Neural cell (in vitro differentiated cells): ENCODE measurements around the gene NACC2. TPM values are rescaled to one million over a fixed set of nuclear protein-coding genes. Genes with fewer than 3 reads are reported as not detected.

Experiments used
- H2AFZ ChIP-seq: fragments of 200-600, 300-800 bp; sonication (generic), shearing (Covaris generic); 2 replicates; pipeline ENCODE4 v1.6.0; 2014; ENCODE audit warnings: low read depth, mild to moderate bottlenecking, antibody characterized with exemption, low read length, moderate library complexity
- H3F3A ChIP-seq: fragments of 200-600 bp; shearing (Covaris generic); 2 replicates; pipeline ENCODE4 v1.6.1; 2016; ENCODE audit warnings: mild to moderate bottlenecking, moderate library complexity, mixed read lengths, antibody characterized with exemption, low read length; ENCODE audit not compliant: insufficient read depth, poor library complexity, severe bottlenecking
- H3K27ac ChIP-seq: fragments of 200-600, 300-800 bp; sonication (generic), shearing (Covaris generic); 2 replicates; pipeline ENCODE4 v1.5.1; 2014; ENCODE audit warnings: mild to moderate bottlenecking, low read length, moderate library complexity
- H3K27me3 ChIP-seq: fragments of 300-800, 200-600 bp; sonication (generic), shearing (Covaris generic); 2 replicates; pipeline ENCODE4 v1.6.0; 2014; ENCODE audit warnings: mild to moderate bottlenecking, low read depth, low read length, moderate library complexity; ENCODE audit not compliant: insufficient read depth
- H3K36me3 ChIP-seq: fragments of 300-800, 200-600 bp; sonication (generic), shearing (Covaris generic); 2 replicates; pipeline ENCODE4 v1.5.1; 2014; ENCODE audit warnings: mild to moderate bottlenecking, antibody characterized with exemption, low read length, moderate library complexity; ENCODE audit not compliant: insufficient read depth
- H3K4me2 ChIP-seq: fragments of 300-800, 200-600 bp; sonication (generic), shearing (Covaris generic); 2 replicates; pipeline ENCODE4 v1.6.0; 2014; ENCODE audit warnings: mild to moderate bottlenecking, low read length
- H3K4me3 ChIP-seq: fragments of 300-800, 200-600 bp; sonication (generic), shearing (Covaris generic); 2 replicates; pipeline ENCODE4 v1.5.1; 2014; ENCODE audit warnings: mild to moderate bottlenecking, low read length, moderate library complexity
- H3K79me2 ChIP-seq: fragments of 200-600 bp; shearing (Covaris generic); replicated peaks from 2 replicates; pipeline ENCODE4 v1.6.0; 2014; ENCODE audit warnings: mild to moderate bottlenecking, low read length, moderate library complexity; ENCODE audit not compliant: insufficient read depth
- H3K9ac ChIP-seq: fragments of 300-800, 200-600 bp; sonication (generic), shearing (Covaris generic); 2 replicates; pipeline ENCODE4 v1.6.1; 2016; ENCODE audit warnings: mild to moderate bottlenecking, low read length, mixed read lengths
- H3K9me2 ChIP-seq: fragments of 200-600 bp; shearing (Covaris generic); 2 replicates; pipeline ENCODE4 v1.6.1; 2016; ENCODE audit warnings: mild to moderate bottlenecking, low read length, mixed read lengths; ENCODE audit not compliant: insufficient read depth
- H3K9me3 ChIP-seq: fragments of 200-600, 300-800 bp; sonication (generic), shearing (Covaris generic); 2 replicates; pipeline ENCODE4 v1.6.1; 2016; ENCODE audit warnings: mild to moderate bottlenecking, mixed run types, low read length, moderate library complexity, mixed read lengths
- H4K20me1 ChIP-seq: fragments of 200-600 bp; shearing (Covaris generic); 2 replicates; pipeline ENCODE4 v1.6.1; 2016; ENCODE audit warnings: mild to moderate bottlenecking, mixed run types; ENCODE audit not compliant: insufficient read depth
- CTCF ChIP-seq: fragments of 450-650 bp; IDR thresholded peaks from 2 replicates; pipeline ENCODE4 v1.5.1; 2014; ENCODE audit warnings: antibody characterized with exemption, mild to moderate bottlenecking, moderate library complexity; ENCODE audit not compliant: poor library complexity, severe bottlenecking
- EP300 ChIP-seq: fragments of 450-650 bp; conservative IDR thresholded peaks from 2 replicates; pipeline ENCODE4 v1.6.1; 2014; ENCODE audit warnings: antibody characterized with exemption, mild to moderate bottlenecking, moderate library complexity; ENCODE audit not compliant: poor library complexity, severe bottlenecking
- EZH2 ChIP-seq: fragments of 200-600, 300-800 bp; shearing (Covaris generic), sonication (generic); IDR thresholded peaks from 2 replicates; pipeline ENCODE4 v1.6.1; 2014; ENCODE audit warnings: antibody characterized with exemption, low read length, borderline replicate concordance, mild to moderate bottlenecking; ENCODE audit not compliant: insufficient read depth, poor library complexity, severe bottlenecking
- MXI1 ChIP-seq: fragments of 450-650 bp; conservative IDR thresholded peaks from 2 replicates; pipeline ENCODE4 v1.6.1; 2014; ENCODE audit warnings: antibody characterized with exemption, mild to moderate bottlenecking; ENCODE audit not compliant: poor library complexity, severe bottlenecking
- POLR2AphosphoS5 ChIP-seq: IDR thresholded peaks from 2 replicates; pipeline ENCODE4 v1.6.1; 2012
- RAD21 ChIP-seq: fragments of 450-650 bp; conservative IDR thresholded peaks from 2 replicates; pipeline ENCODE4 v1.6.1; 2014; ENCODE audit warnings: antibody characterized with exemption, mild to moderate bottlenecking, moderate library complexity
- REST ChIP-seq: IDR thresholded peaks from 2 replicates; pipeline ENCODE4 v1.6.1; 2012; ENCODE audit warnings: borderline replicate concordance
- SMC3 ChIP-seq: fragments of 450-650 bp; conservative IDR thresholded peaks from 2 replicates; pipeline ENCODE4 v1.6.1; 2014; ENCODE audit warnings: antibody characterized with exemption, mild to moderate bottlenecking, moderate library complexity; ENCODE audit not compliant: poor library complexity
- TAF1 ChIP-seq: IDR thresholded peaks from 2 replicates; pipeline ENCODE4 v1.6.1; 2012; ENCODE audit warnings: low read depth
- polyA plus RNA-seq: library from polyadenylated mRNA; depleted of rRNA; stranded (reverse); fragments of >200 nt; gene quantifications from 2 replicates; pipeline ENCODE4 v1.2.3, GENCODE V29; 2014

The NACC2 gene
- polyA plus RNA-seq, 1 donor from 2014 or later = 1.7 TPM

GRCh38 chr9:136090768-136091581, 4.1 kb downstream of the NACC2 start:
- H3K27me3 ChIP-seq = peaks cover 12% of the 10 kb centered on the region
- H3K36me3 ChIP-seq = no peaks in the 10 kb centered on the region
- H3K9ac ChIP-seq = no peak overlapping the region
- TF ChIP-seq RAD21 = no peak
- no peak for TF ChIP-seq EZH2
- no peak for TF ChIP-seq POLR2AphosphoS5
- TF ChIP-seq TAF1 = no peak
- no peak for TF ChIP-seq REST
- no peak for TF ChIP-seq CTCF
- TF ChIP-seq MXI1 = no peak
- no peak for TF ChIP-seq SMC3
- TF ChIP-seq EP300 = no peak
- no peaks in the 10 kb centered on the region for H3K79me2 ChIP-seq
- H4K20me1 ChIP-seq = no peaks in the 10 kb centered on the region
- H3F3A ChIP-seq = no peaks in the 10 kb centered on the region
- no peak overlapping the region for H3K4me3 ChIP-seq
- H3K9me2 ChIP-seq = no peaks in the 10 kb centered on the region
- H3K9me3 ChIP-seq = no peaks in the 10 kb centered on the region
- no peak overlapping the region for H3K4me2 ChIP-seq
- no peak overlapping the region for H3K27ac ChIP-seq
- H2AFZ ChIP-seq = no peak overlapping the region

GRCh38 chr9:136090056-136090735, 4.9 kb downstream of the NACC2 start:
- Histone ChIP-seq H3K9ac (no peak overlapping the region), H3K79me2 (no peaks in the 10 kb centered on the region), H3K27ac (no peak overlapping the region), H3K27me3 (peaks cover 8% of the 10 kb centered on the region), H2AFZ (no peak overlapping the region), H3K9me2 (no peaks in the 10 kb centered on the region), H3F3A (no peaks in the 10 kb centered on the region), H3K36me3 (no peaks in the 10 kb centered on the region), H4K20me1 (no peaks in the 10 kb centered on the region), H3K4me2 (no peak overlapping the region), H3K4me3 (no peak overlapping the region), H3K9me3 (no peaks in the 10 kb centered on the region)
- no peak for TF ChIP-seq POLR2AphosphoS5
- no peak for TF ChIP-seq CTCF
- no peak for TF ChIP-seq REST
- TF ChIP-seq EP300 = no peak
- no peak for TF ChIP-seq MXI1
- no peak for TF ChIP-seq SMC3
- TF ChIP-seq RAD21 = no peak
- TF ChIP-seq TAF1 = no peak
- TF ChIP-seq EZH2 = no peak
